RWPE2 (cell line): Measurements from ENCODE around the gene LONRF2.

Experiments
- ATAC-seq: fragments of 200-7000 bp; cut with Tn5 transposase; 3 replicates; pipeline ENCODE4 v1.9.1; 2021; ENCODE audit warnings: low read depth
- DNase-seq: peaks from one replicate; pipeline ENCODE4 v3.0.0-alpha.2; 2020; ENCODE audit warnings: low spot score
- H3K27ac ChIP-seq: fragments of 450-650 bp; 2 replicates; pipeline ENCODE4 v1.5.1; 2017; ENCODE audit warnings: mild to moderate bottlenecking; ENCODE audit not compliant: poor library complexity, severe bottlenecking
- H3K27me3 ChIP-seq: fragments of 250-450 bp; sonication (Bioruptor Pico); 2 replicates; pipeline ENCODE4 v1.5.1; 2021; ENCODE audit warnings: mild to moderate bottlenecking, moderate library complexity; ENCODE audit not compliant: insufficient read depth, poor library complexity, severe bottlenecking
- H3K36me3 ChIP-seq: fragments of 250-450 bp; sonication (Bioruptor Pico); 2 replicates; pipeline ENCODE4 v1.5.1; 2020; ENCODE audit warnings: low read depth, mild to moderate bottlenecking, moderate library complexity
- H3K4me1 ChIP-seq: fragments of 250-450 bp; sonication (Bioruptor Pico); 2 replicates; pipeline ENCODE4 v1.5.1; 2021; ENCODE audit warnings: mild to moderate bottlenecking, moderate library complexity; ENCODE audit not compliant: insufficient read depth, poor library complexity, severe bottlenecking
- H3K4me3 ChIP-seq: fragments of 250-450 bp; sonication (Bioruptor Pico); 2 replicates; pipeline ENCODE4 v1.5.1; 2021; ENCODE audit warnings: mild to moderate bottlenecking, moderate library complexity; ENCODE audit not compliant: severe bottlenecking
- H3K9me3 ChIP-seq: fragments of 250-450 bp; sonication (Bioruptor Pico); 2 replicates; pipeline ENCODE4 v1.5.1; 2021; ENCODE audit warnings: mild to moderate bottlenecking, moderate library complexity; ENCODE audit not compliant: severe bottlenecking
- CTCF ChIP-seq: fragments of 450-650 bp; IDR thresholded peaks from one replicate; pipeline ENCODE4 v1.5.1; 2017; ENCODE audit warnings: mild to moderate bottlenecking, moderate library complexity; ENCODE audit not compliant: poor library complexity, severe bottlenecking

Gene LONRF2

GRCh38 chr2:100247256-100248043 lies 74.9 kb downstream of the LONRF2 start:
- Histone ChIP-seq H3K4me1 (no peaks in the 10 kb centered on the region), H3K27me3 (no peaks in the 10 kb centered on the region), H3K27ac (no peak overlapping the region), H3K4me3 (no peak overlapping the region), H3K36me3 (no peaks in the 10 kb centered on the region), H3K9me3 (no peaks in the 10 kb centered on the region)
- no peak for TF ChIP-seq CTCF
- ATAC-seq (no peak), DNase-seq (no peak)

GRCh38 chr2:100246163-100247145 lies 75.8 kb downstream of the LONRF2 start:
- ATAC-seq (no peak), DNase-seq (no peak)
- peak; percentile 10 for TF ChIP-seq CTCF
- Histone ChIP-seq H3K36me3 (no peaks in the 10 kb centered on the region), H3K27ac (no peak overlapping the region), H3K4me3 (no peak overlapping the region), H3K9me3 (no peaks in the 10 kb centered on the region), H3K27me3 (no peaks in the 10 kb centered on the region), H3K4me1 (no peaks in the 10 kb centered on the region)

- Histone ChIP-seq H3K36me3 (no peaks in the 10 kb centered on the region), H3K4me3 (no peak overlapping the region), H3K27me3 (no peaks in the 10 kb centered on the region), H3K4me1 (no peaks in the 10 kb centered on the region), H3K27ac (no peak overlapping the region), H3K9me3 (no peaks in the 10 kb centered on the region)
- ATAC-seq (no peak), DNase-seq (no peak)
- TF ChIP-seq CTCF: no peak
Measured at GRCh38 chr2:100245681-100246080, 76.6 kb downstream of the LONRF2 start.

GRCh38 chr2:100244881-100245605 lies 77.3 kb downstream of the LONRF2 start:
- ATAC-seq (no peak), DNase-seq (no peak)

More at GRCh38 chr2:100244881-100245605, 77.3 kb downstream of the LONRF2 start:
- no peaks in the 10 kb centered on the region for H3K4me1 ChIP-seq
- no peaks in the 10 kb centered on the region for H3K9me3 ChIP-seq
- no peak overlapping the region for H3K27ac ChIP-seq
- no peak for TF ChIP-seq CTCF
- H3K27me3 ChIP-seq: no peaks in the 10 kb centered on the region
- no peaks in the 10 kb centered on the region for H3K36me3 ChIP-seq
- no peak overlapping the region for H3K4me3 ChIP-seq
